Measurements from ENCODE around the gene VTCN1.
A peak's percentile ranks its signal among the peaks of the same experiment; 100 is the strongest.
"Not testable (repeated sequence)": the region's sequence is repeated elsewhere in the genome, so short reads cannot be mapped to it uniquely, and the experiment has no call there.

Gene VTCN1

GRCh38 chr1:117121589-117122329, 89.0 kb downstream of the VTCN1 start, which contains the start of gene TRIM45:
TSS of gene TRIM45 (minus strand) at chr1:117121749. CDS start at chr1:117121201, 548 bp downstream.
- DNase-seq, result peak; percentile 82

DNA sequence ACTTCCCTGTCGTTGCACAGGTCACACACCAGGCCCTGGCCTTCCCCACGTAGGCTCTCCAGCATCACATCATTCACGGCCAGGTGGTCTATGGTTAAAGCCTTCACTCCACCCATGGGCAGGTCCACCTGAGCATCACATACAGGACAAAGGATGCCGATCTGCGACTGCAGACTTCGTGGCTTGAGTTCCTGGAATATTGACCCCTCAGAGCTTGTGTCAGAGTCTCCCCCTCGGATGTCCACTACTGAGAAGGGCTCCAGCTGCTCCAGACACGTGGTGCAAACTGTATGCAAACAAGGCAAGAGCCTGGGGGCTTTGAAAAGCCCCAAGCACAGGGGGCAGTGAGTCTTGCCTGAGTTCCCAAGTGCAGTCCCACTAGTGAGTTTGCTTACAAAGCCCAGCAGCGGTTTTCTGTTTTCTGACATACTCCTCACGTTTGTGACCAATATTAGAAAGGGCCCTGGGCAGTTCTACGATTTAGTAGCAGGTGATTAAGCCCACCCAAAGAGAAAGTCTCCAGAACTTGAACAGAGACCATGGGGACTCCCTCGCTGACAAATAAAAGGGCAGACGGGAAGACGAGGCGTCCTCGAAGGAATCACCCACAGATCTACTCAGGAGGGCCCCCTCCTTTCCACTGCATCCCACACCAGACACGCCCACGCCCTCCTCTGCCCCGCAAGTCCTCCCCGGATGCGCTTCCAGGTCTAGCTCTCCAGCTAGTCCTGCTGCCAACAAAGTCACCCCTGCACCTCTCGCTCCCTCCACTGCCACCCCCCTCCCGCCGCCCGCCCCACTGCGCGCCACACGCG, 89.7 kb downstream of the VTCN1 start:
- DNase-seq, result no peak

DNA sequence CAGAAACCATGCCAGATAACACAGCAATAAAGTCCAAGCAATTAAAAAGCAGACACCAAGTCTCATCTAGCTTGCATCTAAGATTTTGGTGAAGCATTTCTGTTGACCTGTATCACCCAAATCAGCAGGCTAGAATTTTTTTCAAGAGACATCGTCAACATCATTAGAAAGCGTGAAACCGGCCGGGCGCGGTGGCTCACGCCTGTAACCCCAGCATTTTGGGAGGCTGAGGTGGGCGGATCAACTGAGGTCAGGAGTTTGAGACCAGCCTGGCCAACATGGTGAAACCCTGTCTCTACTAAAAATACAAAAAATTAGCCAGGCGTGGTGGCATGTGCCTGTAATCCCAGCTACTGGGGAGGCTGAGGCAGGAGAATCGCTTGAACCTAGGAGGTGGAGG, 91.6 kb downstream of the VTCN1 start:
- DNase-seq, result not testable (repeated sequence)

GRCh38 chr1:117118137-117118536, 92.6 kb downstream of the VTCN1 start:
- DNase-seq, result no peak

DNA sequence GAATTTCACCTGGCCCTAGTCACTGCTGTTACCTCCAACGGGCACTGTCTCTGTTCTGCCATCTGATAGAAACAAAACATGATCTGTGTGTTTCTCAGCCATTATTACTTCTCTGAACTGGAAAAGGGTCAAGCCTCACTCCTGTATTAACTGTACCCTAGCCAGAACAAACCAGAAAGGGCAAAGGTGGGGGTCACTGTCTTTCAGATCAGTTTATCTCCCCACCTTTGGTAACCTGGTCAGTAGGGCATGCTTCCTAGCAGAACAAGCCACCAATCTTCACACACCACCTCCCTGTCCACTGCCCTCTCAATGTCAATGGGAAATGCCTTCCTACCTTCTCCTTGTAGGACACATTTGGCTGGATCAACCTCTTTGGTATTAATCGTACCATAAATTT, 93.0 kb downstream of the VTCN1 start:
- DNase-seq, result no peak

- no peak for DNase-seq
Measured at GRCh38 chr1:117116784-117117130, 94.0 kb downstream of the VTCN1 start.

- no peak for DNase-seq
Measured at GRCh38 chr1:117116090-117116783, 94.5 kb downstream of the VTCN1 start.

DNA sequence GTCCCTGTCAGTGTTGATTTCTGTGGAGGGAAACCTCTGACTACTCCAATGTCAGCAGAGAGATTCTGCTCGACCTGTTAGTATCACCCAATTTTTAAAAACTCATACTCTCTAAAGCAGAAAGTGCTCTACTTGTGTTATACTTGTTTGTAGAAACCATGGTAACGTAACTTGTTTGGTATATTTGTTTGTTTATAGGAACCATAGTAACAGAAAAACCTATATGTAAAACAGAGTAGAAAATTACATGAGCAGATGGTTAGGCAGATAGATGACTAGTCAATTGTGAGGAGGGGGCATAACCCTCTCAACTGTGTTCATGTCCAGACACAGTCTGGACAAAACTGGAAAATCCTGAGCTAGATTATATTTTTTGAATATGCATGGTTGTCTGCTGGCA, 95.8 kb downstream of the VTCN1 start:
- no peak for DNase-seq

DNA sequence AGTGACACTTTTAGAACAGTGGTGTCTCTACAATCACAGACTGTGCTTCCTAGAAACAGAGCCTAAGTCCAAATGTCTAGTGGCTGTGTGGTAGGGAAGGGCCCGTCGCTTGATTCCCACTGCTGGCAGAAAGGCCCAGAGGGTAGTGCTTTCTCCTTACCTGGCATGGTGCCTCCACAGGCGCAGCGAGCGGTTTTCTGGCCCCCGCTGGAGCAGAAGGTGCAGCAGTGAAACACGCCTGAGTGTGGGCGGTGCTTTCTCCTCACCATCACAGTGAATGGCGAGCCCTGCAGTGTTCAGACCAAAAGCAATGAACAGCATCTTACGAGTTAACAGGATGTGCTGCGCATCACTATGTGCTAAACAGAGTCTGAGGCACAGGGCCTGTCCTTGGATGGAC, 97.5 kb downstream of the VTCN1 start:
- DNase-seq, result no peak

- no peak for DNase-seq
Measured at GRCh38 chr1:117112047-117112717, 98.5 kb downstream of the VTCN1 start.

GRCh38 chr1:117110774-117111173, 100.0 kb downstream of the VTCN1 start:
- no peak for DNase-seq

GRCh38 chr1:117107364-117107763, 103.4 kb downstream of the VTCN1 start:
- DNase-seq, result no peak

DNA sequence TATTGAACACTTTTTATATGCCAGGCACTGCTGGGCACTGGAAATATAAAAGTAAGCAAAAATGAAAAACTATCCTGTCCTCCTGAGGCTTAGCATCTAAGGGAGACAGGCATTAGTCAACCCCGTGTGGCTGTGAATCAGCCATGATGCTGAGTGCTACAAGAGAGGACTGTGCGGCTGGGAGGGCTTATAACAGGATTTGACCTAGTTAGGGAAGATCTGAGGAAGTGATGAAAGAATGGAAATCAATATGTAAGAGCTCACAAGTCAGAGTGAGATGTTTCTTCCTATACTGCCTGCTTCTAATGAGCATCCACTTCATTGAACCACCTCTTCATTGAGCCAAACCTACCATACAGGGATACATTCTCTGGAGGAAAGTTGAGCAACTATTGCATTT, 104.2 kb downstream of the VTCN1 start:
- no peak for DNase-seq

DNA sequence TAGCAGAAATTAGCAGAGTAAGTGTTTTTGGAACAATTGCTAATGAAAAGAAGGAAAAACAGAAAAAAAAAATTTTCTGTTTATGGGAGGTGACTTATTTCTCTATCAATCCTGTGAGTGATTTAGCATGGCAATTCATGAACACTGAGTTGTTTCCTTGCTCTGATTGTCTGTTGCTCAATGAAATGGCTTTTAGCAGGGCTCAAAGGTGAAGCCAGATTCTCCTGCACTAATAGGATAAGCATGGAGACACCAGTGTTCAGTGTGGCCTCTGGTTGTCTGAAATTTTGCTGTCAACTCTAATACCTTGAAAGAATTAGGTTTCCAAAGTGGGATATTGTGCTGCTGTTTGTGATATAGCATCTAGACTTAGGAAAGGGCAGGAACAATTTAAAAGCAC, 105.0 kb downstream of the VTCN1 start:
- no peak for DNase-seq

GRCh38 chr1:117104986-117105385, 105.7 kb downstream of the VTCN1 start:
- DNase-seq, result no peak

- DNase-seq, result not testable (repeated sequence)
Measured at GRCh38 chr1:117101858-117102257, 108.9 kb downstream of the VTCN1 start.

GRCh38 chr1:117101334-117101733, 109.4 kb downstream of the VTCN1 start:
- no peak for DNase-seq

DNA sequence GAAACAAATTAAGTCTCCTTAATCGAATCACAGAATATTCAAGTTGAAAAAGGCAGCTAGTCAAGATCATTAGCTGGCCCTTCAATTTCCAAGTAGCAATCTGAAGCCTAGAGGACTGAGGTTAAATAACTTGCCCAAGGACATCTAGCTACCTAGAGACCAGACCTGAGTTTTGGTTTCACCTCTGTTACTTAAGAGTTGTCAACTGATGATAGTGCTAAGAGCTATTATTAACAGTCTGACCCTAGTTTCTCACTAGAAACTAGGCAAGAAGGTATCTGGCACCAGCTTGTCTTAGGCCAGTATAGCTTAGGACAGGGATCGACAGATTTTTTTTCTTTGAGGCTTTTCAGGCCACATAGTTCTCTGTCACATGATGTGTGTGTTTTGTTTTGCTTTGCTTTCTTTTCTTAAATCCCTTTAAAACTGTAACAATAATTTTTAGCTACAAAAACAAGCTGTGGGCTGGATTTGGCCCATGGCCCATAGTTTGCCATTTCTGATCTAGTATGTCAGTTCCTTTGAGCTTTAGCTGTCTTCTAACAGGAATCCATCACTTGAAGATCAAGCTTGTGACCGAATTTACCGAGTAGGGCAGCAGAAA, 112.3 kb downstream of the VTCN1 start:
- no peak for DNase-seq

- DNase-seq, result no peak
Measured at GRCh38 chr1:117097443-117097842, 113.3 kb downstream of the VTCN1 start.

- DNase-seq, result no peak
Measured at GRCh38 chr1:117096951-117097408, 113.7 kb downstream of the VTCN1 start.

DNA sequence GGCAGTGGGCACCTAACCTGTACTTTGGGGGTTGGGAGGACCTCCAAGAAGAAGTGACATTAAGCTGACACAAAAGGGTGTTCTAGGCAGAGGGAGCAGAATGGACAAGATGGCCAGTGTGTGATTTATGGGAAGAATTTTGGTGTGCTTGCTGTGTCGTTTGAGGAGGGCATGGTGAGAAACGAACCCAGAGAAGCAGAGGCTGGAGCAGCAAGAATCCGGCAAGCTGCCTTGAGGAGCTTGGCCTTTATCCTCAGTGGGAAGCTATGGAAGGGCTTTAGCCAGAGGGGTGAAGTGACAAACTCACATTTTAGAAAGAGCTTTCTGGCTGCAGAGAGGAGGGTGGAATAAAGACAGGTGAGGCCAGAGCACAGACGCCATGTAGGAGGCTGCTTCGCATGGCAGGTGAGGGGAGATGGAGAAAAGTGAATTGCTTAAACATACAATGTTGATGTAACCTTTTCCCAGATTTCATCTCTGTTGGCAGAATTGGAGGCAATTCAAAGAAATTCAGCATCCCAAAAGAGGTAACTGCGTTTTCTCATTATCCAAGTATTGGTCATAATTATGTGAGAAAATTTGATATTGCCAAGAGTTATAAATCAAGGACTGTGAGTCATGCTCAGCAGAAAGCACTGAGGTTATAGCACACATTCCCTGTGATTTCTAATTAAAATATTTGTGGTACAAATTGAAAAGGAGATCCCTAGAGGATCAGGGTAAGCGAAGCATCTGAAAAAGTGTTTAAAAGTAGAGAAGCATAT, 115.7 kb downstream of the VTCN1 start:
- no peak for DNase-seq
